GM18511 (cell line): Measurements from ENCODE around the gene SIGLEC8.
"Not testable (repeated sequence)": the region's sequence is repeated elsewhere in the genome, so short reads cannot be mapped to it uniquely, and the experiment has no call there.

ENCODE experiments used
- ATAC-seq: cut with Tn5 transposase; IDR thresholded peaks from one replicate; pipeline ENCODE4 v1.9.1; 2021; ENCODE audit warnings: mild to moderate bottlenecking, moderate library complexity; ENCODE audit not compliant: unreplicated experiment

The SIGLEC8 gene

GRCh38 chr19:51473009-51473707 lies 14.9 kb upstream of the SIGLEC8 start:
- no peak for ATAC-seq

DNA sequence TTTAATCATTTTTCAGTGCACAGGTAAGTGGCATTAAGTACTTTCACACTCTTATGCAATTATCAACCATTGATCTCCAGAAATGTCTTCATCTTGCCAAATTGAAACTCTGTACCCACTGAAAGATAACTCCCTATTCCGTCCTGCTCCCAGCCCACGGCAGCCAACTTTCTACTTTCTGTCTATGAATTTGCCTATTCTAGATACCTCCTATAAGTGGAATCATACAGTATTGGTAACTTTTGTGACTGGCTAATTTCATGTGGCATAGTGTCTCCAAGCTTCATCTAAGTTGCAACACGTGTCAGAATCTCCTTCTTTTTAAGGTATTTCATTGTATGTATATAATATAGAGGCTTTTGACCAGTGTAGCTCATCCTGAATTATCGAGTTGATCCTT lies 14.4 kb upstream of the SIGLEC8 start:
- no peak for ATAC-seq

GRCh38 chr19:51471527-51471926 lies 13.3 kb upstream of the SIGLEC8 start:
- ATAC-seq: no peak

DNA sequence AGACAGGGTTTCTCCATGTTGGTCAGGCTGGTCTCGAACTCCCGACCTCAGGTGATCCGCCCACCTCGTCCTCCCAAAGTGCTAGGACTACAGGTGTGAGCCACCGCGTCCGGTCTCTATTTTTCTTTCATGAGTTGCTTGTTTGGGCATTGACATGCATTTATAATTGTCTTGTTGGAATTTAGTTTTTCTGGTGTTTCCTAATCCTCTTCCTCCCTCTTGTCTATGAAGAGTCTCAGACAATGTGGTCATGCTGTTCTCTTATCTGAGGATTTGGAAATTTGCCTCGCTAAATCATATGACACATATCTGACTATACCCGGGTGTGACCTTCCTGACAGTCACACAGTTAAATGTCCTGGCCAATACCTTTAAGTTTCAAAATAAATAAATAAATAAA lies 12.7 kb upstream of the SIGLEC8 start:
- ATAC-seq: no peak

- no peak for ATAC-seq
Measured at GRCh38 chr19:51469629-51470028, 11.4 kb upstream of the SIGLEC8 start.

GRCh38 chr19:51469162-51469561 lies 10.9 kb upstream of the SIGLEC8 start:
- no peak for ATAC-seq

GRCh38 chr19:51468545-51468920 lies 10.3 kb upstream of the SIGLEC8 start:
- no peak for ATAC-seq

DNA sequence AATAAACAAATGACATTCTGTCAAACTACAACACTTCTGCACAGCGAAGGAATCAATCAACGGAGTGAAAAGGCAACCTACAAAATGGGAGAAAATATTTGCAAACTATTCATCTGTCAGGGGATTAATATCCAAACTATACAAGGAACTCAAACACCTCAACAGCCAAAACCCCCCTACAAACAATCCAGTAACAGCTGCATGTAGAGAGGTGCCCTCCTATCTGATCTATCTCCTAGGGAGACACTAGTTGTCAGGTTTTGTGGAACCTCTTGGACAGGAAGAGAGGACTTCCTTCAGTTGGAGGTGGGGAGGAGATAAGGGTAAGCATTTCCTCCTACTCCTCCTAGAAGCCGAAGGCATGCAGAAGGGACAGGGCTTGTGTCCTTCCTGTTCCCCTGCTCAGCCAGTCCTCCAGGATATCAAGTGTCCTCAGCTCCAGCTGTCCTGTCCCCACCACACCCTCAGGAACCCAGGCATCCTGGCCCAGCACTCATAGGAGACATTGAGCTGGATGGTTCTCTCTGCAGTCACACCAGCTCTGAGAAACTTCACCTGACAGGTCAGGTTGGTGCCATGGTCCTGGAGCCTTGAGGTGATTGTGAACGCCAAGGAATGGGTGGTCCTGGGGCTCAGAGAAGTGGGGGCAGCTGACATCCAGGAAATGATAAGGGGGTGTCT lies 9.8 kb upstream of the SIGLEC8 start:
- no peak for ATAC-seq

GRCh38 chr19:51466723-51467122 lies 8.5 kb upstream of the SIGLEC8 start:
- ATAC-seq: no peak

DNA sequence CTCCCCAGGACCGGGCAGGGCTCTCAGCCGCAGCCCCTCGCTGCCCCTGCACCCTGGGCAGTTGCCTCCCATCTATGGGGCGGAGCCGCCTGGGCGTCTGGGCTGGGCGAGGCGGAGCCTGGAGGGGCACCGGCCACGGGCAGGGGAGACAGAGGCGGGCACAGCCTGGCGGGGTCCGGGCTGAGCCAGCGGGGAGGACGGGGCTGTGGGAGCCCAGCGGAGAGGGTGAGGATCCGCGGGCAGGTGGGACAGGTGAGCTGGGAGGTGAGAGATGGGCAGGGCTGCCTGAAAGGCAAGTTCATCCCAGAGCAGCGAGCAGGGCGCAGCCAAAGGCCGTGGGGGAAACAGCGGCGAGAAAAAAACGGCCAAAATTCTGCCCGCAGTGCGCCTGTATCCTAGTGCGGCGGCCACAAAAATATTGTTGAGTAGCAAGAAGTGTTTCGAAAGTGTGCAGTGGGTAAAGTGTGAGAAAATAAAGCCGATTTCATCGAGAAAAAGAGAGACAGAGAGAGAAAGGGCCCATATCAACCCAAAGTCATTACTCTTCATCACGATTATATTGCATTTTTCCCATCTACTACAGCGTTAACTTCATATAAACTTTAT lies 5.8 kb upstream of the SIGLEC8 start:
- ATAC-seq: not testable (repeated sequence)

- no peak for ATAC-seq
Measured at GRCh38 chr19:51462681-51463080, 4.4 kb upstream of the SIGLEC8 start.

DNA sequence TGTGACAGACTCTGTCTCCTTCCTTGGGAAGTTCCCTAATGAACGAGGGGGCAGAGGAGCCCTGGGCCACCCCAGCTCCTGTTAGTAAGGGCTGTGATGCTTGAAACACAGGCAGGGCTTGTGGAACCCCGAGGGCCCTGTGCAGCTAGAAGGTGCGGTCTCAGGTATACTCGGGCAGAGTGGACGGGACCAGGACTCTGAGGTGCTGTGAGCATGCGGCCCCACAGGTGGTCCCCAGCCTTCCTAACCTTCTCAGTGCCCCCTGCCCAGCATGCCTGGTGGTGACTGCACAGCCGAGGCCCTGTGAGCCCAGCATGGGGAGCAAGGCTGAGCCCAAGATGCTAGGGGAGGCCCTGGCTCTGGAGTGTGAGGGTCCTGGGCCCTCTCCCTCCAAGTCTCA lies 4.0 kb upstream of the SIGLEC8 start:
- ATAC-seq: no peak

DNA sequence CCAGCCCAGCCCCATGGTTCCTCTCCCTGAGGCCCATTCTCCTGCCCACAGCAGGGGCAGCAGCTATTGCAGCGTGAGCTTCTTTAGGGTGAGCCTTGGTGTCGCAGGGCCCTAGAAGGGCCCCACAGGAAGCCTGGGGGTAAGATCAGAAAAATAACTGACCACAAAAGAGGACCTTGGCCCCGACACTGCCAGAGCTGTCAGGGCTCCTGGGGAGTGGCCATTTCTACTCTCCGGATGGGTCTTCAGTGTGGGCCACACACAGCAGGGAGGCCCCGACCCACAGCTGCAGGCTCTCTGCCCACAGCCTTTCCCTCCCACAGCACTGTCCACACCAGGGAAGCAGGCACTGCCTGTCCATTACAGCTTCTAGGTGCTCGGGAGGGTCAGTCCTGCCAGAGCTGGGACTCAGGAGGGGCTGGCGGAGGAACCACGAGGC lies 3.5 kb upstream of the SIGLEC8 start:
- no peak for ATAC-seq

DNA sequence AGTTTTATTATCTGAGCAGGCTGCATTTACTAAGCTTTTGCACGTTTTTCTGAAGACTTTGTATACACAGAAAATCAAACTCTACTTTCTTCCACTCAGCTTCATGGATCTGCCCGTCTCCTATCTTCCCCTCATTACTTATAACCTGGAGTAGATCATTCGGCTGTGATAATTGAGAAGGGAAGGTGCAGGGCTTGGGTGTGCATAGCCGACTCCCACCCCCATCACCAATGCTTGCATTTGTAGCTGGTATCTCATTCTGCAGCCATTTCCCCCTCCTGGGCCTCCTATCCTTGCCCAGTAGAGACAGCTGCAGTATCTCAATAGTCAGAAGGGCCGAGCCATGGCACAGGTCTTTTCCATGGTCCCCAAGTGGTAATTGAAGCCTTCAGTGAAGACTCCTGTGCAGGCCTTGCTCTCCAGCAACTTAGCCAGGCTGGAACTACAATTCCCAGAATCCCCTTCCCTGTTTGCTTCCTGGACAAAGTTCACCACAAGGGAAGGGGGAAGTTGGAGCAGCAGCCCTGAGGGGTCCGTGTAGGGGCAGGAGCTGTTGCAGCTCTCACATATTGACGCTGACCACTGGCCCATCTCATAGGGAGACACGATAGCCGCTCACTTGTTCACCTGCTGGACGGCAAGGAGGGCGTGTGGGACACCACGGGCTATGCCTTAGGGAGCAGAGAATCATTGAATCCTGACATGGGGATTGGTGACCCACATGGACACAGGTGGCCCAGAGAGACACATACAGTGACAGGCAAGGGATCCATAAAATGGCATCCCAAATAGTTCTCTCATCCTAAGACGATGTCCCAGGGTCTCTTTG lies 2.1 kb upstream of the SIGLEC8 start:
- ATAC-seq: no peak

GRCh38 chr19:51458899-51459505 lies 748 bp upstream of the SIGLEC8 start:
- no peak for ATAC-seq

DNA sequence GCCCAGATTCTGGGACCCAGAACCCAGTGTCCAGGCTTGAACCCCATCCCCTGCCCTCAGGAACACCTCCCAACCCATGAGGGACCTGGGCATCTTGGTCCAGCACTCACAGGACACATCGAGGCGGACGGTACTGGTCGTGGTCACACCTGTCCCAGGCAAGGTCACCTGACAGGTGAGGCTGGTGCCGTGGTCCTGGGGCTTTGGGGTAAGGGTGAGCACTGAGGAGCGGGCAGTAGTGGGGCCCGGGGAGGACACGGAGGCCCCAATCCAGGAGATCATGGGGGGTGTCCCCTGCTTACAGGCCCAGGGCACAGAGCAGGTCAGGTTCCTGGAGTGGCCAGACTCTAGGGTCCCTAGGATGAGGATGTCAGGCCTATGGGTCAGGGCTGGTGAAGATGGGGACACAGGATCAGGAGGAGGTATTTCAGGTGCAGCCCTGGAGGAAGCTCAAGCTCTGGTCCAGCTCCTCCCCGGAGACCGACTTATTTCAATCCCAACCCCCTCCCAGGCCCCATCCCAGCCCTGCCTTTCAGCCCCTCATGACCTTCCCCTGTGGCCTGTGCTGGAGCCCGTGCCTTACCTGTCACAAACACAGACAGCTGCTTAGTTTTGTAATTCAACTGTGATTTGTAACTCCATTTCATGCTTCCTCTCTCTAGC lies 772 bp downstream of the SIGLEC8 start:
- no peak for ATAC-seq

DNA sequence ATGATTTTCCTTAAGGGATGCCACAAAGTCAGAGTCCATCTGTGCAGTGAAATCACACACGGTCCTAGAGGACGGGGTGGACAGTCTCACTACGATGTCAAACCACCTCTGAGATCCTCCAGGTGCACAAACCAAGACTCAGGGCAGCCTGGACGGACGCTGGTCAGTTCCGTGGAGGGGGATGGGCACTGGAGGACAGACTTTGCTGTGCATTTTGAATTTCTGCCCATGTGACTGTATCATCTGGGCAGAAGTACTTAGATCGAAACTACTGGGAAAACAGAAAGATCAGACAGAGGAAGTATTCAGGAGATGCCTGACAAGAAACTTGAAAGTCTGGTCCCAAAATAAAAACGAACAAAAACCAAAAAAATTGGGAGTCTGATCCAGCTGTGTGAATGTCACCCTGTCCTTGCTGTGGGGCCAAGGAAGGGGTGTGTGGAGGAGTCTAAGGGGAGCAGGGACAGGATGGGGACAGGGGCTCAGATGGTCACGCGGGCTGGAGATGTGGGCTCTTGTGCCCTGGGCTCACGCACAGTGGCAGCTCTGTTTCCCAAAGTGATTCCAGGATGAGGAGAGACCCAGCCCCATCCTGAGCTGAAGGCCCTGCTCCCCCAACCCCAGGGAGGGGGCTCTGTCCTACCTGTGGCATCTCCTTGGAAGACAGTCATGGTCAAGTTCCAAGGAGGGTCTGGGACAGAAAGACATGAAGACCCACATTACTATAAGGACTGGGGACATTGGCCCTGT lies 1.5 kb downstream of the SIGLEC8 start:
- ATAC-seq: no peak

DNA sequence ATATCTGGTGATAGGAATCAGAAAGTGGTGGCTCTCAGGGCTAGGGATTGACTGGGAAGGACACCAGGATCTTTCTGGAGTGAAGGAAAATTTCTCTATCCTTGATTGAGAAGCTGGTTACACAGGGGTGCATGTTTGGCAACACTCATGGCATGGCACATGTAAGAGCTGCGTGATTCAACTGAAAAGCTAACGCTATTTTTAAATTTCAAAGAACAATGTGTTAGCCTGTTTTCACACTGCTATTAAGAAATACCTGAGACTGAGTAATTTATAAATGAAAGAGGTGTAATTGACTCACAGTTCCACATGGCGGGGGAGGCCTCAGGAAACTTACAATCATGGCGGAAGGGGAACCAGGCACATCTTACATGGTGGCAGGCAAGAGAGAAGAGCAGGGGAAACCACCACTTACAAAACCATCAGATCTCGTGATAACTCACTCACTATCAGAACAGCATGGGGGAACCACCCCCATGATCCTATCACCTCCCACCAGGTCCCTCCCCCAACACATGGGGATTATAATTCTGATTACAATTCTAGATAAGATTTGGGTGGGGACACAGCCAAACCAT lies 7.4 kb downstream of the SIGLEC8 start:
- no peak for ATAC-seq

- ATAC-seq: no peak
Measured at GRCh38 chr19:51448411-51449016, 9.7 kb downstream of the SIGLEC8 start.
